HG03045 (cell line): Measurements from ENCODE around the gene ARHGAP28.
"Not testable (repeated sequence)": the region's sequence is repeated elsewhere in the genome, so short reads cannot be mapped to it uniquely, and the experiment has no call there.

ENCODE experiments used
- ATAC-seq: cut with Tn5 transposase; IDR thresholded peaks from one replicate; pipeline ENCODE4 v1.9.1; 2021; ENCODE audit warnings: mild to moderate bottlenecking, moderate library complexity; ENCODE audit not compliant: unreplicated experiment

Gene ARHGAP28

DNA sequence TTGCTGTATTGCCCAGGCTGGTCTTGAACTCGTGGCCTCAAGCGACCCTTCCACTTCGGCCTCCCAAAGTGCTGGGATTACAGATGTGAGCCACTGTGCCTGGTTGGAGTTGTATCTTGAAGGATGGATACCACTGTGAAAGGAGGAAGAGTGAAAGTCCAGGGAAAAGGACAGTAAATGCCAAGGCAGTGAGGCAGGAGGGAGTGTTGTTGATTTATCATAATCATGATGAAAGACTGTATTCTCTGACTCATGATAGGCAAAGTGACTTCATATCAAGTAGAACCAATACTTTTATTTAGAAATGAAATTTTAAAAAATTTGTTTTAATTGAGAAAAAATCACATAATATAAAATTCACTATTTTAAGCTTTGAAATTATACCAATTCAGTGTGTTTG lies 162.3 kb downstream of the ARHGAP28 start:
- no peak for ATAC-seq

DNA sequence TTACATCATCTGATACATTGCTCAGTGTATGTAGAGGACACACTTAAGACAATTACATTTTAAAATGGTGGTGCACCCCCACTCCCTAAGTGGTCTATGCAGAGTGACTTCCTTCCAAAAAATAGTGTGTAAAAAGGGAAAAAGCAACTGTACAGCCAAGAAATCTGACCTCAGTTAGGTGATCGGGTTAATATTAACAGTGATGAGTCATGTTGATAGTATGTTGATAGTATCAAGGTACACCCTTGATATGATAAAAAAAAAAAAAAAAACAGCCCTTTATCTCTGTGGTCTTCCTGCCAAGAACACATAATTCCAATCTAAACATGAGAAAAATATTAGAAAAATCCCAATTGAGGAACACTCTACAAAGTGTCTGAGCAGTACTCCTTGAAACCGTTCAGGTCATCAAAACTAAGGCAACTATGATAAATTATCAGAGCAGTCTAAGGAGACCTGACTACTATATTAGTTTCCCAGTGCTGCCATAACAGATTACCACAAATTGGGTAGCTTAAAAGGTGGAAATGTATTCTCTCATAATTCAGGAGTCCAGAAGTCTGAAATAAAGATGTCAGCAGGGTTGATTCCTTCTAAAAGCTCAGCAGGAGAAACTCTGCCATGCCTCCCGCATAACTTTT lies 171.9 kb downstream of the ARHGAP28 start:
- ATAC-seq, result no peak

DNA sequence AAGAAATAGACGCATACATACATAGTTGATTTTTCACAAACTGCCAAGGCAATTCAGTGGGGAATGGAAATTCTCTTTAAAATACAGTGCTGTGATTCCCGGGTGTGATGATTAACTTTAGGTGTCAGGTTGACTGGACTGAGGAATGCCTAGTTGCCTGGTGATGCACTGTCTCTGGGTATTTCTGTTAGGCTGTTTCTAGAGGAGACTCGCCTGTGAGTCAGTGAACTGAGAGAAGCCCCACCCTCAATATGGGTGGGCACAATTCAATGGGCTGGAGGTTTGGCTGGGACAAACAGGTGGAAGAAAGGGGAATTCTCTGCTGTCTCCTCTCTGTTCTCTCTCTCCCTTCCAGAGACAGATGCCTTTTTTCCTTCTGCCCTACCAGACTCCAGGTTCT lies 187.6 kb downstream of the ARHGAP28 start:
- ATAC-seq, result no peak

DNA sequence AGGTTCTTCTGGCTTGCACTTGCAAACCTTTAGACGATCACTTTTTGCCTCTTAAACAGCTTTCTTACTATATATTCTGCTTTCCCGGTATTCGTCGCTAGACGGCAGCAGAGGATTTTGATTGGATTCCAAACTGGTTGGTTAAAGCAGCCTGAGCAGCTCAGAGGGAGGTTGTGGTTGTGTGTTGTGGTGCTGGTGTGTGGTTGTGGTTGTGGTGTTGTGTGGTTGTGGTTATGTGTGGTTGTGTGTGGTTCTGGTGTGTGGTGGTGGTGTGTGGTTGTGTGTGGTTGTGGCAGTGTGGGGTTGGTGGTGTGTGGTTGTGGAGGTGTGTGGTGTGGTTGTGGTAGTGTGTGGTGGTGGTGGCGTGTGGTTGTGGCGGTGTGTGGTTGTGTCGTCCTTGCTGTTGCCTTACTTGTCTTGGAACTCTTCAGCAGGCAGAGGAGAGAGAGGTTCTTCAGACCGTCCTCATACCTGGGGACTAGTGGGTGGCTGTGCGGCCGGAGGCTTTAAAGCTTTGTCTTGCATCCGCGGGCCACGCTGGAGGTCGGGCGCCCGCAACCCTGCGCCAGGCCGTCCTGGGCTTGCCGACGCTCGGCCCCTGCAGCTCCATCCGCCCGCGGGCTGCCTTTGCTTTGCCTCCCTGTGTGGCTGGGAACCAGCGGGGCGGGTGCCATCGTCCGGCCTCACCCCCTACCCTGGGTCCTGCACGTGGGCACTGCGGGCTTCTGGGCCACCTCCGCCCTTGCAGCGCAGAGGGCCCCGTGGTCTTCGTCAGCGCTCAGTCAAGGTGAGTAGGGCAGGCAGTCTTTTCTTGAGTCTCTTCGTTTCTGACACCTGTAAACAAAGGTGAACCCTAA lies 190.8 kb downstream of the ARHGAP28 start:
- ATAC-seq, result no peak

DNA sequence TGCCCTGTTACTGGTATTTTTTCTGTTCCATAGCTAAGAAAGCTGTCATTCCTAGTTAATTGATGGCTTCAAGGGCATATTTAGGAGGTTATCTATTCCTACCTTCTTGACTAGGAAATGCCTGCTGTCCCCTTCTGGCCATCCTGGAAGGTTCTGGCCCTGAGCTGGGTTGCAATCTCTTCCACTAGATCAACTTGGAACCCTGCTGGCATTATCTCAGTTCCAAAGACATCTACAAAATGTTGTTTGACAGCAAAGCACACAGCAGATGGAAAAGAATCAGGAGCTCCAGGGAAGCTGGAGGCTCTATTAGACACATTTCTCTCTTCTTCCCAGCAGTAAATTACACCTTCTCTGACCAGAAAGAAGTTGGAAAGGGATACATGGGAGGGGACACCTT lies 192.1 kb downstream of the ARHGAP28 start:
- ATAC-seq, result no peak

DNA sequence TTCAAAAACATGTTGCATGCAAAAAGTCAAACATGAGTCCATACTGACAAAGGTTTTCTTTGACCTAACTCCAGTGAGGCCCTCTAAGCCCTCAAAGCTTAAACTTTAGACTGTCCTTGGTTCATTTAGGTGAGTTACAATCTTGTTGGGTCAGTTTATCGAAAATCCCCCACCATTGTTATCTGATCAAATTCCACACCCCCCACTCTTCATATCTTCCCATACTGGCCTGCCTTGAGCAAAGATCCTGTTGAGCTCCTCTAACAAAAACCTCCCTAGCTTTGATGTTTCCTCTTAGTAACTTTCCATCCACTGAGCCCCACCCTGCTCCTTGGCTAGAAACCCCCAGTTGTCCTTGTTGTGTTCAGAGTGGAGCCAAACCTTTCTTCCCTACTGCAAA lies 193.7 kb downstream of the ARHGAP28 start:
- no peak for ATAC-seq

DNA sequence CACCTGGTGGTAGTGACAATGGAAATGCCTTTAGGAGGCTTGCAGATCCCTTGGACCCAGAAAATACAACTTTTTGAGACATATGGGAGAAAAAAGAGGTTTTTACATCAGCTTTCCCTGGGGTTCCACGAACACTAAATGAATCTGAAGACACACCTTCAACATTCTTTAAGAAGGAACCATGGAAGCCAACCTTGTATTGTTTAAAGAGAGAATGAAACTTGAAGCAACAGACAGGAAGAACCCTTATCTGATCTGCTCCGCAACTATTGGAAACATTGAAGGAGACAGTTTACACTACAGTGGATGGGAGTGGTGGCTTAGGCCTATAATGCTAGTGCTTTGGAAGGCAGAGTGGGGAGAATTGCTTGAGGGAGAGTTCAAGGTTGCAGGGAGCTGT lies 197.6 kb downstream of the ARHGAP28 start:
- ATAC-seq, result no peak

DNA sequence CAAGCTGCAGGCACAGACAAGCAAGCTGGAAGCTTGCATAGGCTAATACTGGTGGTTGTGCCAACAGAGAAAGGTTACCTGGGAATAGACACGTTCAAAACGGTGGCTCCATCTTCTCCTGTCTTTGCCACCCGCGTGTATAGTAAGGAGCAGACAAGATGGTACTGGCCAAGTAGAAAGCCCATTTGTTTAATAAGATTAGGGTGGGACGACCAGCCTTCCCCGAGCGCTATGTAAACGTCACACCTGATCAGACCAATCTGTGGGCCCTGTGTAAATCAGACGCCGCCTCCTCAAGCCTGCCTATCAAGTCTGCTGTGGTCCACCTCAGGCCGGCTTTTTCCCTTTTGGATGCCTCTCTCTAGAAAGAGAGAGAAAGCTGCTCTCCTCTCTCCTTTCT lies 198.8 kb downstream of the ARHGAP28 start:
- no peak for ATAC-seq

DNA sequence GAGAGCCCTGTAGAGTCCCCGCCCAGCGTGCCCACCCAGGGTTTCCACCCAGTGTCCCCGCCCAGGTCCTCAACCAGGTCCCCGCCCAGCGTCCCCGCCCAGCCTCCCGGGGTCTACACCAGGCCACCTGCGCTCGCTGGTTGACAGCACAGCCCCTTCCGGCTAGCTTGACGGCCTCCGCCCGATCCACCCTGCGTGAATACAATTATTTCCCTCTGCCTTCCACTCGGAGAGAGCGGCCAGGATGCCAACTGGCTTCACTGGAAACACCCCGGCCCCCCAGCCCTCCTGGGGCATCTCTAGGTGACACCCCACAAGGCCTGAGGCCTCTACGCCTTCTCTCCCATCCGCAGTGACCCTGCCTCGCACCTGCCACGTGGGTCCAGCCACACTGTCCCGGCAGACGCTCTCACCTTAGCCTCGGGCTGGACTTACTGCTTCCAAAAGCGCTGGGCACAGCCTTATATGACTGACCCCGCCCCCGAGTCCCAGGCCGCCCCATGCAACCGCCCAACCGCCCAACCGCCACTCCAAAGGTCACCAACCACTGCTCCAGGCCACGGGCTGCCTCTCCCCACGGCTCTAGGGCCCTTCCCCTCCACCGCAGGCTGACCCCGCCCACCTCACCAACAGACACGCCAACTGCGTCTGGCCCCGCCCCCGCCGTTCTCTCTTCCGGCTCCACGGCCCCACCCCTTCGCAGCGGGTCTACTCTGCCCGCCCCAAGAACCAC lies 200.0 kb downstream of the ARHGAP28 start:
- no peak for ATAC-seq

DNA sequence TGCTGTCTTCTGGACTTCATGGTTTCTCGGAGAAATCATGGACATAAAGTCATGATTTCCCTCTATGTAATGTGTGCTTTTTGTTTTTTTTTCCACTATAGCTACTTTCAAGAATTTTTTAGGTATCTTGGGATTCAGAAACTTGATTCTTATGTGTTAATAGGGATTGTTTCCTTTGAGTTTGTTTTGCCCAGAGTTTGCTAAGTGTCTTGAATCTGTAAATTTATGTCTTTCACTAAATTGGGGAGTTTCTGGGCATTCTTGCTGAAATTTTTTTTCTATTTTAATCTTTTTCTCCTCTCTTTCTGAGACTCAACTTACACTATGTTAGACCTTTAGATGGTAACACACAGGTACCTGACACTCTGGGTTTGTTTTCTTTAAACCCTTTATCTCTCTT lies 205.3 kb downstream of the ARHGAP28 start:
- ATAC-seq, result no peak

DNA sequence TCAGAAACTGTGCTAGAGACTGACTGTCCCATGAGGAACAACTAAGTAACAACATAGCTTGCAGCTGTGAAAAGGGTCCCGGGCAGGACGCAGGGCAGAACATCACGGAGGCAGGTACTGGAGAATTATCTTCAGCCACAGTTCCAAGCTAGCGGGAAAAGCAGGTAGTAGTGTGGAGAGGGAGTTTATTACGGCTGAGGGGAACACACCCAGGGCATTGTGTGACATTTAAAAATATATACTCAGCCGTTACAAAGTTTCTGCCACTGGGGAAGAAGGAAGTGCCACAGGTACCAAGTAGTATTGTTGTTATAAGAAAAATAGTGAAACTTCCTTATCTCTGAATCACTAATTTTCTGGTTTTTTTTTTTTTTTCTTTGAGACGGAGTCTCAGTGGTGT lies 208.5 kb downstream of the ARHGAP28 start:
- no peak for ATAC-seq

DNA sequence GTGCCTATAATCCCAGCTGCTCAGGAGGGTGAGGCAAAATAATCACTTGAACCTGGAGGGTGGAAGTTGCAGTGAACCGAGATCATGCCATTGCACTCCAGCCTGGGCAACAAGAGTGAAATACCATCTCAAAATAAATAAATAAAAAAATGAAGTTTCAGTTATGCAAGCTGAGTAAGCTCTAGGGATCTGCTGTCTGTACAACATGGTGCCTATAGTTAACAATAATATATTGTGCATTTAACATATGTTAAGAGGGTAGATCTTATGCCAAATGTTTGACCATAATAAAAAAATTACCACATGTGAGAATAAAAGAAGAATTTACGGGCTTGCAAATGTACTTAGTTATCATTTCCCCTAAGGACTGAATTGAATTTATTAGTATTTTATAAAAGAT lies 208.9 kb downstream of the ARHGAP28 start:
- not testable (repeated sequence) for ATAC-seq

DNA sequence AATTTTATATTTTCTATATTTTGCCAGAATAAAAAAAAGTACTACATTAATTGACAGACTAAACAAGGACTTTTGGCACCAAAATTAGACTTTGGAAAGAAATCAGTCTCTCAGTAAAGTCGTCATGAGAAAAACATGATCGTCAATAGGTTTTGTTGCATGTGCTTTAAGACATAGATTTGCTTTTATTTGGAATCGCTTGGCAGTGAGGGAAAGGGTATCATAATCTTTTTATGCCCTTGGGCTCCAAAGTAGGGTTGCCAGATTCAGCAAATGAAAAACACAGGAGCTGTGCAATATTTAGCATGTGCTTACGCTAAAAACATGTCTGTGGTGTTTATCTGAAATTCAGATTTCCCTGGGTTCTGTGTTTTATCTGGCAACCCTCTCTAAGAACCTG lies 210.5 kb downstream of the ARHGAP28 start:
- ATAC-seq, result no peak

DNA sequence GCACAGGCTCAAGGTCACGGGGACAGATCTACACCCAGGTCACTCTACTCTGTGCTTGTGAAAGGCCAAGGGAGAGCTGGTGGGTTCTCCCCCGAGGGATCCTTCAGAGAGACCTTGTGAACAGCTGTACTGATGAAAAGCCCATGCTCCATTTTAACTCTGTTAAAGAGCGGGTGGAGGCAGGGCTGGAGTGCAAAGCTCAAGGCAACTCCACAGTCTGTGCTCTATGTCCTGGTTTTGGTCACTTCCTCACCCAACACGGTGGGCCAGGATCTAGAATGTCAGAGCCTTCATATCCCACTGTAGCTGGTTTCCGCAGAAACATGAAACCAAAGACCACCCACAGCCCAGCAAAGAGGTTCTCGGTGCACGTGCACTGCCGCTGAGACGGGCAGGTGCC lies 210.9 kb downstream of the ARHGAP28 start:
- no peak for ATAC-seq

DNA sequence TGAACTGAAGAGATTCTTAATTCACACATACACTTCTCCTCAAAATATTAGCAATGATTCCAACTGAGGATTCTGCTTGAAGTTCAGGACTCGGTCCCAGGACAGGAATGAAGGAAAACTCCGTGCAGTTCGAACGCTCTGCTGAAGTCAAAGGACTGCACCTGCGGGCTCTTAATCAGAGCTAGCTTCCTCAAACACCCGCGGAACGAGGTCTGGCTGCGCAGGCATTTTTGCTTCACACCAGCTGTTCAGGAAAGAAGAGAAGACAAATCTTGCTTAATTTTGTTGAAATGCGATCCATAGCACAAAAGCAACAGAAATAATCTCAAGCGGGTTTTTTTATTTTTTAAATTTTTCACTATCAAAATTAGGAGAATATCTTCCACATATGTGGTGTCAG lies 212.5 kb downstream of the ARHGAP28 start:
- ATAC-seq, result no peak

DNA sequence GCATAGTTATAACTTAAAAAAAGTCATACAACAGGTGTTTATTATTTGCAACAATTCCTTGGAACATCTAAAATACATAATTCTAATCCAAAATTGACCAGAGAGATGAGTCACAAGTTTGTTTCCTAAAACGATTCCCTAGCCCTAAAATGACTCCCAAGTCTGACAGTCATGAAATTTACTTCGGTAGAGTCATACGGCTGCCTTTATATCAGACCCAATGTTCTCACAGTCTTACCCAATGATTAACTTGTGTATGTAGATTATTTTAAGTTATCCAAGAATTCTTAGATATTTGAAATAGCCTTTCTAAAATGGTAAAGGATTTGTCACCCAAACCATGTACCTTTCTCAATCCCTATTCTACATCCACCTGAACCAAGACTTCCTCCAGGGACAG lies 213.2 kb downstream of the ARHGAP28 start:
- ATAC-seq, result no peak

DNA sequence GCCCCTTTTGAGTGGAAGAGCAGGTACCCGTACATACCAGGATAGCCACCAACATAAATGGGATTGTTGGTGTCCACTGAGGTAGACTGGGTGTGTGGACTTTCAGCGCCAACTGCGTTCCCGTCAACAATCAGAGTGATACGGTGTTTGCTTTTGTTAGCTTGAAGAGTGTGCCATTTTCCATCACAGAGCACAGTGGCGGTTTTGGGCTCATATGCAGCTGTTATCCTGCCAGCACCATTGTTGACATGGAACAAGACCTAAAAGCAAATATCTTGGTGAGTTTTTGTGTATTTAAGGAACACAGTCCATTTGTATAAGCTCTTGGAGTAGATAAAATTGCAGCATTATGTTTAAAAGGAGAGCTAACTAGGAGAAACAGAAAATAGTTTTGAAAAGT lies 213.6 kb downstream of the ARHGAP28 start:
- ATAC-seq, result no peak

DNA sequence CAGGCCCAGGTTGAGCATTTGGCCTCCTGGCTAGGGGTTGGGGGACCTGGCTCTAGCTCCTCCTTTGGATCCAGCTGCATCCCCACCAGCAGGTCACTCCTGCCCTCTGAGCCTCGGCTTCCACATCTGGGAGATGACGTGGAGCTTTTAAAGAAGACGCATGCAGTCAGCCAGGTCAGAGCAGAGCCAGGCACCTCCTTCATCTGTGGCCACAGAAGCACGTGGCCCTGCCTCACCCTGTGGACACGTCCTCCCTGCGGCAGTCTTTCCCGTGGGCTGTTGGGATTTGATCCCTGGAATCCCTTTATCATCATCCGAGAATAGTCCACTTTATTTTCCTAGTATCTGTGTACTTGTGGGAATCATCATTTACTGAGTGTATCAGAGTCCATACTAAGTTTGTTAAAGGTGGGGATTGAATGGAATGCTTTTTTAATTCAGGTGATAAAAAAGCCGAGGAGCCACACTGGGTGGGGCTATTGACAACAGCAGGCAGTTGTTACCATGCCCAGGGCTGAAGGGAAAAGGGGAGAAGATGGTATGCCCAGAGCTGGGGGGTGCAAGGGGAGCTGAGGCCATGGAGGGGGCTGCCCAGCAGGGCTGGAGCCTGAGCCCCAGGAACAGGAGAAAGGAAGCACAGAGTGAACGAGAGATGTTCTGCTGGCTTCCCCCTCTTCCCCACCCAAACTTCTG lies 218.0 kb downstream of the ARHGAP28 start:
- ATAC-seq, result no peak

DNA sequence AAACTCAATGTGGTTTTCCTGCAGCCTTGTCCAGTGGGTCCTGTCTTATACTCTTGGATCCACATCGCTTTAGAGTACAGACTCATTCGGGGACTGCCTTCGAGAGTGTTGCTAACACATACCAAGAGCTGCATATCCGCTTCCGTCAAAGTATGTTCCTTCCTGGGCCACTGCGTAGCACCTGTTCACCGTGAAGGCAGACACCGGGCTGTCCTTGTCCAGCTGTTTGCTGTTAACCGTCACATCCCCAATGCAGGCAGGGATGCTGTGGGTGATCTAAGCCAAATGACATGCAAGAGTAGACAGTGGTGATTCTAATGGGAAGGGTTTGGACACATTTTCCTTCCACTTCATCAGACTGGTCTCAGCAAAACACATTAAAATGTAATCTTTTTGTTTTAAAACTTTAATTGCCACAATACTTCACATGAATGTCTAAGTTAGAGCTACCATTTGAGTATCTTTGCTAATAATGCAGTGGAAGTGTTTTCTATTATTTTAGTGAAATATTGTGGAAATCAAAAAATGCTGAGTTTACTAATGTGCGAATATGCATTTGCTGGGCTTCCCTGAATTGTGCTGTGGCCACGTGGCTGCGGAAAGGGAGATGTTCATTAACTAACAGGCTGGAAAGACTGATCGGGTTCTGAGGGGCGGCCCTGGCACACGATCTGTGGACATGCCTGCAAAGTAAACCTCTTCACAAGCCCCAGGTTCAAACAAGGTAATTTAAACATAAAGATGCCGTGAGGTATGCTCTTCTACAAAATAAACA lies 219.0 kb downstream of the ARHGAP28 start:
- ATAC-seq, result no peak

DNA sequence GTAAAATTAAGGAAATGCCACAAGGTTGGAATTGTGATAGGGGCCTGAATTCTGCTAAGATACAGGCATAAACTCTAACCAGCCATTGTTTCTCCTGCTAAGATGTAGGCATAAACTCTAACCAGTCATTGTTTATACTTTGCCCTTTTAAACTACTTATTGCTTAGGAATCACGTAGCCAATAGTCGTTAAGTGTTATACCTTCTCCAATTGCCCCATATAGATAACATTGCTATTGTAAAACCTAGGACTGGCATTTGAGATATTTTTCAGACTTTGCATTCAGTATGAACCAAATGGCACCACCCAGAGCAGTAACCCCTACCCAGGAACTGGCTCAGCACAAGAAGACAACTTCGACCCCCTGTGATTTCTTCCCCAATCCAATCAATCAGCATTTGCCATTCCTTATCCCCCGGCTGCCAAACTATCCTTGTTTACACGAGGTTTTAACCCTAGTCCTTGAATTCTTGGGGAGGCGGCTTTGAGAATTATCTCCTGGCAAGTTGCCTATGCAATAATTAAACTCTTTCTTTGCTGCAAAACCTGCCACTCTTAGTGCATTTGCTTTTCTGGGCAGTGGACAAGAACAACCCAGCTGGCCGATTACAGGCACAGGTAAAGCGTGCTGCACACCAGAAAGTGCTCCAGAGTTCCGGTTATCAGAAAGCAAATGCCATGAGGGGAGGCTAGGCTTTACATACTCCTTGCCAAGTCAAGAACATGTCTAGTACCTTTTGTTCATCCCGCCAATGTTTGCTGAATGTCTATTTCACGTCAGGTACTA lies 220.5 kb downstream of the ARHGAP28 start:
- ATAC-seq, result no peak
